Left ventricle myocardium inferior (tissue), 1 donor: ENCODE measurements around the gene CRIM1. TPM values are rescaled to one million over a fixed set of nuclear protein-coding genes. Genes with fewer than 3 reads are reported as not detected.
A peak's percentile ranks its signal among the peaks of the same experiment; 100 is the strongest.

Experiments
- DNase-seq: peaks from one replicate; pipeline ENCODE4 v3.0.0-alpha.2; 2020
- H3K27ac ChIP-seq: fragments of 200-600 bp; replicated peaks from 2 replicates; pipeline ENCODE4 v1.8.0; 2021
- H3K27me3 ChIP-seq: fragments of 200-600 bp; 2 replicates; pipeline ENCODE4 v1.8.0; 2021; ENCODE audit warnings: low read depth
- H3K36me3 ChIP-seq: fragments of 200-600 bp; 2 replicates; pipeline ENCODE4 v1.8.0; 2021
- H3K4me1 ChIP-seq: fragments of 200-600 bp; 2 replicates; pipeline ENCODE4 v1.8.0; 2021
- H3K4me3 ChIP-seq: fragments of 200-600 bp; 2 replicates; pipeline ENCODE4 v1.8.0; 2021; ENCODE audit warnings: mild to moderate bottlenecking, moderate library complexity
- H3K9me3 ChIP-seq: fragments of 200-600 bp; replicated peaks from 2 replicates; pipeline ENCODE4 v1.8.0; 2021
- intact Hi-C: fragments of 100-400 bp; cut with micrococcal nuclease; formaldehyde crosslinking; loops from one replicate; pipeline ENCODE4 v1.11.0; 2022
- total RNA-seq: library from RNA; stranded (reverse); fragmentation: NEBNext Ultra II Directional; extraction: Animal tissue kit (Norgen Biotek cat#: 25700); gene quantifications from one replicate; pipeline ENCODE4 v1.2.1, GENCODE V29; 2021
- TF ChIP-seq, protein P1 (sequence below): fragments of 200-600 bp; IDR thresholded peaks from 2 replicates; pipeline ENCODE4 v1.8.0; 2021; ENCODE audit warnings: antibody characterized with exemption, mild to moderate bottlenecking, borderline replicate concordance
- donor health status: DM: no; HTN: yes; CAD: no; lungs with severe emphysema.

CRIM1 gene
- total RNA-seq, 1 donor from 2014 or later, result 45.6 TPM

DNA sequence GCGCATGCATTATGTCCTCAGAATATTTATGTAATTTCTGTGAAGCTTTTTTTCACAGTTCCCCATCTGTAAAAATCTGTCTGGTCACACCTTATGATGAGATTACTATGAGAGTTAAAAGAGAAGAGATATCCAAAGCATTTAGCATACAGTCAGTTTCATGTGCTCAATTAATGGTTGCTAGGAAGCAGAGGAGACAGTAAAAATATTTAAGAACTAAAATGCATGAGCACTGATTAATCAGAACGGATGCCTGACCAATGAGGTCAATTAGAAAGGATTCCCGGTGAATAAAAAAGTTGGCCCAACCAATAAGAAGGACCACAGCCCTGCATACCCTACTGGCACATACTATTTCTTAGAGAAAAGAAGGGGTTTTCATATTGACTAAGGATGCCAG is 12.0 kb upstream of the CRIM1 start:
- Histone ChIP-seq H3K27ac (no peak overlapping the region), H3K36me3 (no peaks in the 10 kb centered on the region), H3K9me3 (no peaks in the 10 kb centered on the region), H3K4me1 (no peaks in the 10 kb centered on the region), H3K27me3 (no peaks in the 10 kb centered on the region), H3K4me3 (no peak overlapping the region)
- TF ChIP-seq, protein P1, sequence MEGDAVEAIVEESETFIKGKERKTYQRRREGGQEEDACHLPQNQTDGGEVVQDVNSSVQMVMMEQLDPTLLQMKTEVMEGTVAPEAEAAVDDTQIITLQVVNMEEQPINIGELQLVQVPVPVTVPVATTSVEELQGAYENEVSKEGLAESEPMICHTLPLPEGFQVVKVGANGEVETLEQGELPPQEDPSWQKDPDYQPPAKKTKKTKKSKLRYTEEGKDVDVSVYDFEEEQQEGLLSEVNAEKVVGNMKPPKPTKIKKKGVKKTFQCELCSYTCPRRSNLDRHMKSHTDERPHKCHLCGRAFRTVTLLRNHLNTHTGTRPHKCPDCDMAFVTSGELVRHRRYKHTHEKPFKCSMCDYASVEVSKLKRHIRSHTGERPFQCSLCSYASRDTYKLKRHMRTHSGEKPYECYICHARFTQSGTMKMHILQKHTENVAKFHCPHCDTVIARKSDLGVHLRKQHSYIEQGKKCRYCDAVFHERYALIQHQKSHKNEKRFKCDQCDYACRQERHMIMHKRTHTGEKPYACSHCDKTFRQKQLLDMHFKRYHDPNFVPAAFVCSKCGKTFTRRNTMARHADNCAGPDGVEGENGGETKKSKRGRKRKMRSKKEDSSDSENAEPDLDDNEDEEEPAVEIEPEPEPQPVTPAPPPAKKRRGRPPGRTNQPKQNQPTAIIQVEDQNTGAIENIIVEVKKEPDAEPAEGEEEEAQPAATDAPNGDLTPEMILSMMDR, result no peak
- DNase-seq, result no peak
- intact Hi-C loops, result no loop called here

DNA sequence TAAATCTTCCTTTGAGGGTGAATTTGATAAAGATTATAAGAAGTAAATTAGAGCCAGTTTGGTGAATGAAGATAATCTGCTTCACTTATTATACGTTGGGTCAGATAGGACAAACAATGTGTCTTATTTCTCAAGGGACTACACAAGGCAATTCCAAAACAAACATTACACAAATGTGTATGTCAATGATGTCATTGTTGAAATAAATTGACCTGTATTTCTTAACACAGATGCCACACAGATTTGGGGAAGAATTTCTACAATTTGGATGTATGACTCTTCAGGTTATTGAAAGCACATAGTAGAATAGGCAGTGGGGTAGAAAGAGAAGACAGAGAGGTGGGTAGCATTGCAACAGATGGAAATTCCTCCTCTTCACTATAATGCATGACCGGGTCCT is 6.9 kb upstream of the CRIM1 start:
- Histone ChIP-seq H3K9me3 (no peaks in the 10 kb centered on the region), H3K27me3 (no peaks in the 10 kb centered on the region), H3K36me3 (no peaks in the 10 kb centered on the region), H3K4me3 (no peak overlapping the region), H3K27ac (no peak overlapping the region), H3K4me1 (peaks cover 16% of the 10 kb centered on the region)
- intact Hi-C loops, result no loop called here
- no peak for DNase-seq
- TF ChIP-seq, protein P1, result no peak

DNA sequence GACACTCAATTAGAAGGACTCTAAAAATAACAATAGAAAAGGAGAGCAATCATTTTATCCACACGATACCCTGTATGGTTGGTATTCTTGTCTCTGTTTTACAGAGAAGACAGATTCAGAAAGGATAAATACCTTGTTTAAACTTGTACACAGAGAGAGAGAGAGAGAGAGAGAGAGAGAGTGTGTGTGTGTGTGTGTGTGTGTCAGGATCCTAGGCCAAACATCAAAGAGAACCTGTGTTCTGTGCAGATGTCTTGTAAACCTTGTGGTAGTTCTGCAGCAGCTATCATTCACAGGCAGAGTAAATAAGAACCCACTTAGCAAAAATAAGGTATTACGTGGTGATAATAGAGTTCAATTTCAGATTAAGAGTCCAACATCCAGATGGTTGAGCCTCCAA is 4.3 kb upstream of the CRIM1 start:
- H3K9me3 ChIP-seq, result no peaks in the 10 kb centered on the region
- no peaks in the 10 kb centered on the region for H3K36me3 ChIP-seq
- intact Hi-C loops, result loop anchor here (5.0 kb wide), 2 partner anchors 156 to 311 kb away; no protein-coding TSS in a partner anchor
- H3K4me3 ChIP-seq, result no peak overlapping the region
- H3K4me1 ChIP-seq, result peaks cover 27% of the 10 kb centered on the region
- H3K27me3 ChIP-seq, result no peaks in the 10 kb centered on the region
- H3K27ac ChIP-seq, result no peak overlapping the region
- DNase-seq, result no peak
- TF ChIP-seq, protein P1, result no peak

DNA sequence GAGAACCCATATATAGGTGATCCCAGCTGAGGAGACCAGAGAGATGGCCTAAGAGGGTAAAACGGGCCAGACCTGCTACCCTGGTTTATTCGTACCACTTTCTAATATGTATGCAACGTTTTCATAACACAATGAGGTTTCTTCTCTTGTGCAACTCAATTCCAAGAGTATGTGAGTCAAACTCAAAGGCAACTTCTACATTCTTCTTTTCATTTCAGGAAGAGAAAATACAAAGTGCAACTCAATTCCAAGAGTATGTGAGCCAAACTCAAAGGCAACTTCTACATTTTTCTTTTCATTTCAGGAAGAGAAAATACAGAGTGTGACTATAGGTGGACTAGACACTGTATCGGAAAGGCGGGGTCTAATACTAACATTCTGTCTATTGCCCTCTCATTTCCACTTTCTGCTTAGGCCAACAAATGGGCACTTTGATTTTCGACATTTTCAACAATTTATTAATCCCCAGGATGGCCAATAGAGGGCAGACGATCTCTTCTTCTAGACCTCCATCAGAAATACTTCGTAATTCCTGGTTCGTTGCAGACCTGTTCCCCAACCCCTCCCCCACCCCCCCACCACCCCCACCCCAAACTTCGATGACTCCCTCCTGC is 3.7 kb upstream of the CRIM1 start:
- H3K9me3 ChIP-seq, result no peaks in the 10 kb centered on the region
- no peak overlapping the region for H3K4me3 ChIP-seq
- intact Hi-C loops, result loop anchor here (5.0 kb wide), 2 partner anchors 155 to 310 kb away; no protein-coding TSS in a partner anchor
- peaks cover 32% of the 10 kb centered on the region for H3K4me1 ChIP-seq
- TF ChIP-seq, protein P1, result peak; percentile 71
- no peaks in the 10 kb centered on the region for H3K36me3 ChIP-seq
- H3K27ac ChIP-seq, result no peak overlapping the region
- no peaks in the 10 kb centered on the region for H3K27me3 ChIP-seq
- no peak for DNase-seq

DNA sequence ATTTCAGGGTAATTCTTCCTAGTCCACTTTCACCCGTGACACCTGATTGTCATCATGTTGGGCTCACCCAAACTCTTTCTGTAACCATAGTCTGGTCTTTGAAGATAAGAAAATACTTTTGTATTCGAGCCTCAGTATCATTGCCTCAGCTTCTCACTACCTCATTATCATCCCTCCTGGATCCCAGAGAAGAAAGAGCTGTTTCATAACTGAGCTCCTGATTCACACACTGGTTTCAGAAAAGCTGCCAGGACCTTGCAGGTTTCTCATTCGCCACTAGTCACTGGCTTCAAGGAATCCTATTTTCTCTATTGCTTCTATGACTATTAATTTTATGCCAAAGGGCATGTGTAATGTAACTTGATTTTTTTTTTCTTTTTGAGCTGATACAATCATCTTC is 2.9 kb upstream of the CRIM1 start:
- TF ChIP-seq, protein P1, result peak; percentile 11
- intact Hi-C loops, result loop anchor here (5.0 kb wide), 2 partner anchors 155 to 310 kb away; no protein-coding TSS in a partner anchor

More for the DNA sequence above, 2.9 kb upstream of the CRIM1 start:
- Histone ChIP-seq H3K27ac (no peak overlapping the region), H3K36me3 (no peaks in the 10 kb centered on the region), H3K4me1 (peaks cover 41% of the 10 kb centered on the region), H3K4me3 (no peak overlapping the region), H3K27me3 (no peaks in the 10 kb centered on the region), H3K9me3 (no peaks in the 10 kb centered on the region)
- DNase-seq, result no peak
